GM08714 (cell line): ENCODE measurements around the gene ATRNL1.

ENCODE experiments used
- H3K4me3 ChIP-seq: fragments of 200-500 bp; sonication (Bioruptor generic); 2 replicates; pipeline ENCODE4 v1.5.1; 2014; ENCODE audit warnings: mild to moderate bottlenecking, low read length, inconsistent platforms
- ZNF274 ChIP-seq: IDR thresholded peaks from 2 replicates; pipeline ENCODE4 v1.6.1; 2012; ENCODE audit warnings: mild to moderate bottlenecking, low read depth, low read length

Gene ATRNL1

GRCh38 chr10:115933098-115933497 lies 839.9 kb downstream of the ATRNL1 start:
- no peak overlapping the region for H3K4me3 ChIP-seq
- no peak for TF ChIP-seq ZNF274

- no peak overlapping the region for H3K4me3 ChIP-seq
- TF ChIP-seq ZNF274 = no peak
Measured at GRCh38 chr10:115935731-115936130, 842.6 kb downstream of the ATRNL1 start.

- no peak overlapping the region for H3K4me3 ChIP-seq
- no peak for TF ChIP-seq ZNF274
Measured at GRCh38 chr10:115936926-115937767, 844.0 kb downstream of the ATRNL1 start.

GRCh38 chr10:115937768-115938056 lies 844.5 kb downstream of the ATRNL1 start:
- TF ChIP-seq ZNF274 = no peak
- no peak overlapping the region for H3K4me3 ChIP-seq

GRCh38 chr10:115939101-115939854 lies 846.1 kb downstream of the ATRNL1 start:
- H3K4me3 ChIP-seq = no peak overlapping the region
- TF ChIP-seq ZNF274 = no peak

GRCh38 chr10:115941361-115941771 lies 848.2 kb downstream of the ATRNL1 start:
- no peak overlapping the region for H3K4me3 ChIP-seq
- no peak for TF ChIP-seq ZNF274

- no peak for TF ChIP-seq ZNF274
- no peak overlapping the region for H3K4me3 ChIP-seq
Measured at GRCh38 chr10:115942101-115942500, 848.9 kb downstream of the ATRNL1 start.

- no peak overlapping the region for H3K4me3 ChIP-seq
- TF ChIP-seq ZNF274 = no peak
Measured at GRCh38 chr10:115944538-115944937, 851.4 kb downstream of the ATRNL1 start.

- no peak overlapping the region for H3K4me3 ChIP-seq
- TF ChIP-seq ZNF274 = no peak
Measured at GRCh38 chr10:115945701-115946445, 852.7 kb downstream of the ATRNL1 start.

- TF ChIP-seq ZNF274 = no peak
- no peak overlapping the region for H3K4me3 ChIP-seq
Measured at GRCh38 chr10:115947104-115947503, 853.9 kb downstream of the ATRNL1 start.

GRCh38 chr10:115948465-115948864 lies 855.3 kb downstream of the ATRNL1 start:
- TF ChIP-seq ZNF274 = no peak
- H3K4me3 ChIP-seq = no peak overlapping the region

- no peak overlapping the region for H3K4me3 ChIP-seq
- TF ChIP-seq ZNF274 = no peak
Measured at GRCh38 chr10:115949282-115949844, 856.2 kb downstream of the ATRNL1 start.

- TF ChIP-seq ZNF274 = no peak
- no peak overlapping the region for H3K4me3 ChIP-seq
Measured at GRCh38 chr10:115950320-115950719, 857.2 kb downstream of the ATRNL1 start.

GRCh38 chr10:115951242-115951641 lies 858.1 kb downstream of the ATRNL1 start:
- TF ChIP-seq ZNF274 = no peak
- no peak overlapping the region for H3K4me3 ChIP-seq

GRCh38 chr10:115953281-115953680 lies 860.1 kb downstream of the ATRNL1 start:
- H3K4me3 ChIP-seq = no peak overlapping the region
- TF ChIP-seq ZNF274 = no peak
